ENCODE measurements around the gene OSBPL6.

DNA sequence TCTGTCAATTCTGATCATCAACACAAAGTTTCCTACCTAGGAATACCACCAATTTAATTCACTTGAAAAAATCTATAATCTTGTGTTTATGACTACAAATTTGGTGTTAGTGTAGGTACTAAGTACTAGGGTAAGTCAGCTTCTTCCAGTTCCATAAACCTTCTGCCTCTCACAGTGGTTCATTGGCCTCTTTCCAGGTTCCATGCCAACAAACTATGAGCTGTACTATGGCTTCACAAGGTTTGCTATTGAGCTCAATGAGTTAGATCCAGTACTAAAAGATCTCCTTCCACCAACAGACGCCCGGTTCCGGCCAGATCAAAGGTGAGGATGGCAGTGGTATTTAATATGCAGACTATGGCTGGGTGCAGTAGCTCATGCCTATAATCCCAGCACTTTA, 197.9 kb downstream of the OSBPL6 start:
- TF ChIP-seq PATZ1 (CRISPR knock-in tag; IDR thresholded peaks at IDR 0.05; ENCODE audit: borderline replicate concordance) (no peak), TSHZ2 (CRISPR knock-in tag; IDR thresholded peaks at IDR 0.05) (no peak), ZFP3 (CRISPR knock-in tag; IDR thresholded peaks at IDR 0.05) (no peak), PPARA (CRISPR knock-in tag; IDR thresholded peaks at IDR 0.05; ENCODE audit: borderline replicate concordance) (no peak), ARNTL (CRISPR knock-in tag; IDR thresholded peaks at IDR 0.05; ENCODE audit: borderline replicate concordance, low read depth) (no peak), TCF4 (CRISPR knock-in tag; IDR thresholded peaks at IDR 0.05; ENCODE audit: borderline replicate concordance) (no peak), POU6F1 (CRISPR knock-in tag; IDR thresholded peaks at IDR 0.05; ENCODE audit: borderline replicate concordance, low read depth) (no peak), SNAI2 (CRISPR knock-in tag; IDR thresholded peaks at IDR 0.05) (no peak), ZNF70 (CRISPR knock-in tag; IDR thresholded peaks at IDR 0.05) (no peak), ZNF8 (CRISPR knock-in tag; IDR thresholded peaks at IDR 0.05) (no peak), ZFP30 (CRISPR knock-in tag; IDR thresholded peaks at IDR 0.05) (no peak)
- TF ChIP-seq, protein P1, sequence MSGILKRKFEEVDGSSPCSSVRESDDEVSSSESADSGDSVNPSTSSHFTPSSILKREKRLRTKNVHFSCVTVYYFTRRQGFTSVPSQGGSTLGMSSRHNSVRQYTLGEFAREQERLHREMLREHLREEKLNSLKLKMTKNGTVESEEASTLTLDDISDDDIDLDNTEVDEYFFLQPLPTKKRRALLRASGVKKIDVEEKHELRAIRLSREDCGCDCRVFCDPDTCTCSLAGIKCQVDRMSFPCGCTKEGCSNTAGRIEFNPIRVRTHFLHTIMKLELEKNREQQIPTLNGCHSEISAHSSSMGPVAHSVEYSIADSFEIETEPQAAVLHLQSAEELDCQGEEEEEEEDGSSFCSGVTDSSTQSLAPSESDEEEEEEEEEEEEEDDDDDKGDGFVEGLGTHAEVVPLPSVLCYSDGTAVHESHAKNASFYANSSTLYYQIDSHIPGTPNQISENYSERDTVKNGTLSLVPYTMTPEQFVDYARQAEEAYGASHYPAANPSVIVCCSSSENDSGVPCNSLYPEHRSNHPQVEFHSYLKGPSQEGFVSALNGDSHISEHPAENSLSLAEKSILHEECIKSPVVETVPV (CRISPR knock-in tag; IDR thresholded peaks at IDR 0.05), result no peak
